HG03103 (cell line): ENCODE data around the gene DNMT3A.

Source experiments
- ATAC-seq: cut with Tn5 transposase; IDR thresholded peaks from one replicate; pipeline ENCODE4 v1.9.1; 2021; ENCODE audit warnings: low read depth; ENCODE audit not compliant: unreplicated experiment

The DNMT3A gene

DNA sequence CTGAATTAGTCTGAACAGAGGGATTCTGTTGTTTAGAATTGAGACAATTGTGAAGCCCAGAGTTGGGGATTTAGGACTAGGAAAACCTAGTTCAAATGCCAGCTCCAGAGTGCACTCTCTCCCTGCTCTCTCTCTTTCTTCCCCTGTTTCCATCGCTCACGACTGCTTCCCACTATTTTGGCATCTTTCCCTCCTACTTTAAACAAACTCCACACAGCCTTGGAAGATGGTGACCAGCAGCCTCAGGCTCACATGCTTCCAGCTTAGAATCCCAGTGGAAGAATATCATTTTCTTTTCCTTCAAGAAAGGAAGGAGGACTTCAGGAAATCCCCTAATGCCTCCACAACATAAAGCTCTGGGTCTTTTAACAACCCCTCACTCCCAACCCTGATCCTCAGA lies 6.1 kb upstream of the DNMT3A start:
- ATAC-seq: no peak

DNA sequence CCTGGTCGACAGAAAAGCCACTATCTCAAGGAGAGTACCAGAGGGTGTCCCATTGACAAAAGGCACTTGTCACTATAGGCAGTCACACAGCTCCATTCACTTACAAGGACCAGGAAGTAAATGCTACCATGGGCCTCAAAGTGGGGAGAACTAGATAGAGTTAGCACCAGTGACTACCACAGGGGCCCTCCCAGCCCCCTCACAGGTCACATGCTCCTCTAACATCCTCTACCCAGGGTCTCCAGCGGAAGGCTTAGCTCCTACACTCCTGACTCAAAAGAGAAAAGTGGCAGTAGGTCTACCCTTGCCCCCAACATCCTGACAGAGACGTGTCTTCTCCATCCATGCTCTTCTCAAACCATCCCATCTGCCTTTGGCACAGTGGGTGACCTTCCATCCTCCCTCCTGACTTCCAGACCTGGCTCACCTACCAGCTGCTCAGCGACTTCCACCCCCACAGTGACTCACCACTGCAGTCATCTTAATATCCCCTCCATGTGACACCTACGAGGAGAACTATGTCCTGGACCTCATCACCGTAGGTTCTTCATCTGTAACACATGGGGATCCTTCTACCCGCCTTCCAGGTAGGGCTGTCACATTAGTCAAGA lies 5.6 kb upstream of the DNMT3A start:
- ATAC-seq: no peak

DNA sequence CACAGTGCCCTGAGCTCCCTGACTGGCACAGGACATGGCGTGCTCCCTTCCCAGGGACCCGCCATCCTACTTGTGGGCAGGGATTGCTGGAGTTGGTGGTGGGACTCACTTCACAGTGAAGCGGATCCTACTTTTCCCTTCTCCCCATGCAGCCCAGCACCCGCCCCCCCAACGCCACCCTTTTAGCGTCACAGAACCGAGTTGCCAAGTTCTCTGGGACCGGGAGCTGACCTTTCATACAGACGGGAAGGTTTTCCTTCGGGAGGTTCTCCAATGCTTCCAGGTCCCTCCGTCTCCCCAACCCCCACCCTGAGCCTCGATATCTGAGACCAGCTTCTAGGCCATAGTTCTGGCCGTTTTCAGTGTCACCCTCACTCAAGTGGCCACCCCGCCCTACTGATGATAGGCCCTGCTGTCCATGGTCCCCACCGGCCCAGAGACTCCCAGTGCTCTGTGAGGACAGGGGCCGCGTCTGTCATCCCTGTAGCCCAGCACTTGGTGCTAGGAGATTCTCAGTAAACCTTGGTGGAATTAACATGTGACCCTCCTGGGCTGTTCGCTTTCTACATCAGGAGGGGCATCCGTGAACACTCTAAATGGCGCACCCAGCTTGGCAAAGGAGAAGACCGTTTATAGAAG lies 1.6 kb upstream of the DNMT3A start:
- ATAC-seq: no peak

DNA sequence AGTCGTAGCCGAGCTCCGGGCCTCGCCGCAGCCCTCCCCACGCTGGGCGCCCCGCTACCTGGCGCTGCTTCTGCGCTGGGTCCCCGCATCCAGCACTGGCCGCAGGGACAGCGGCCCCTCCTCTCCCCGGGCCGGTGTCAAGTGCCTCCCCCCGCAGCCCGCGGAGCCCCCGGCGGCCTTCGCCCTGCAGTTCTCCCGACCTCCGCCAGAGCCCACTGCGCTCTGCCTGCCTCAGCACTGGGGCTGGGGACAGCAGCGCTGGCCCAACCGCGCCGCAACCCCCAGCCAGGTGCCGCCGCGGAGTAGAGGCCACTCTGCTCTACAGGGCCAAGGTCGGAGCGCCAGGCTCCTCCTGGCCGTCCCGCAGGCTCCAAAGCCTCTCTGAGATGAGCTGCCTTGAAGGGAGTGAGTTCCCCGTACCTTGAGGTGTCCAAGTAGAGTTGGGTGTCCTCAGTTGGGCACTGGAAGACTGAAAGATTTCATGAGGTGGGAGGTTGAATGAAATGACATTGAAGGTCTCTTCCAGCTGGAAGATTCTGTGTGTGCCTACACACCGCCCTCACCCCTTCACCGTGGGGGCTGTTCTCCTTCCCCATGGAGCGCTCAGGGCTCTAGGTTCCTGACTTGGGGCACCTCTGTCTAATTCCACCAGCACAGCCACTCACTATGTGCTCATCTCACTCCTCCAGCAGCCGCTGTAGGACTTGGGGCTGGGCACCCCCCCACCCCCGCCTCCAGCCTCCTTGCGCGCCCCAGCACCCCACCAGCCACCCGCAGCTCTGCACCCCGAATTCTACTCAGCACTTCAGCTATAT lies 854 bp upstream of the DNMT3A start:
- peak; percentile 65 for ATAC-seq

DNA sequence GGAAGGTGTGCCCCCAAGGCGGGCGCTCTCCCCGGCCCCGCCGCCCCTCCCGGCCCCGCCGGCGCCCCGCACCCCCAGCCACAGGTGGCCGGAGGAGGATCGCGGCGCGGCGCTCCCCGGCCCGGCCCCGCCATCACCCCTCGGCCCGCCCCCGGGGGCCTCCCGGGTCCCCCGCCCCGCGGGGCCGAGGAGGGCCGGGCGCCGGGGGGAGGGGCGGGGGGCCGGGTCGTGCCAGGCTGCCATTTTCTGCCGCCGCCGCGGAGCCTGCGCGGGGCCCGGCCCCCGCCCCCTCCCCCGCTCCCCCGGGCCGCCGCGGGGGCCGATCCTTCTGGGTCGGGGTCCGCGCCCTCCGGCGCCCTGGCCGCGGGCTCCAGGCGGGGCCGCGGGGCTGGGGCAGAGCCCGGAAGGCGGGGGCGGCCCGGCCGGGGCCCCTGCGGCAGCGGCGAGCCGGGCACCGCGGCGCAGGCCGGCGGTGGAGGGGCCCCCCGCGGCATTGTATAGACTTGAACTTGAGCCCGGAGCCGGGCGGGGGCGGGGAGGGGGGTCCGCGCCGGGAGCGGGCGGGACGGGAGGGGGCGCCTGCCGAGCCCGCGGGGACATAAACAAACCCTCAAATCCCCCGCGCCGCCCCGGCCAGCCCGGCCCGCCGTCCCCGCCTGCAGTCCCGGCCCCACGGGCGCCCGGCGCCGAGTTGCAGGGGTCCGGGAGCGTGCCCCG lies 556 bp downstream of the DNMT3A start:
- ATAC-seq: peak; percentile 13

DNA sequence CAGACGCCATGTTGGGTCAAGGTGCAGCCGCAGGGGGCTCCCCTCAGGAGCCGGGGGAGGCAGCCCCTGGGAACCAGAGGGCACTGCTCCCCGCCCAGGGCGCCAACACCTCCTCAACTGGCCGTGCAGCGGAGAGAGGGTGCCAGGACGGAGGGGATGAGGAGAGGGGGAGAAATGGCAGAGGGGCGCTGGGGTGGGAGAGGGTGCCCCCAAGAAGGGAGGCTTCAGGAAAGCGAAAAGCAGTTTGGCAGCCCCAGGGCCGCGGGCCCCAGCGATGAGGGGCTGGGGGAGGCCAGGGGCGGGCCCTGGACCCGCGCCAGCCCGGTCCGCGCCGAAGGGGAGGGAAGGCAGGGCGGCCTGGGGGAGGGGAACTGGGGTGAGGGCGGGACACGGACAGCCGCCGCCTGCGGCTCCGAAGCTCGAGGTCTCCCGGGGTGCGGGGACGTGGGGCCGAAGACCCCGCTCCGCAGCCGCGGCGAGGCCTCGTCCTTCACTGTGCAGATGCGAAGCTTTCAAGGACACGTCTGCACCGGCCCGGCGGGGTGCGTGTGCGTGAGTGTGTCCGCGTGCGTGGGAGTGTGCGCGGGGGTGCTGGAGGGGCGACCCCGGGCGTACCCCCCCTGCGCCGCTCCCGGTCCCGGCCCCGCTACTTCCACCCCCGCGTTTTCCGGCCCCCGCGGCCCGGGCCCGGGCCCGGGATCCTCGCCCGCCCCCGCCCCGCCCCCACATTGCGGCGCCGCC lies 1.4 kb downstream of the DNMT3A start:
- ATAC-seq: no peak

DNA sequence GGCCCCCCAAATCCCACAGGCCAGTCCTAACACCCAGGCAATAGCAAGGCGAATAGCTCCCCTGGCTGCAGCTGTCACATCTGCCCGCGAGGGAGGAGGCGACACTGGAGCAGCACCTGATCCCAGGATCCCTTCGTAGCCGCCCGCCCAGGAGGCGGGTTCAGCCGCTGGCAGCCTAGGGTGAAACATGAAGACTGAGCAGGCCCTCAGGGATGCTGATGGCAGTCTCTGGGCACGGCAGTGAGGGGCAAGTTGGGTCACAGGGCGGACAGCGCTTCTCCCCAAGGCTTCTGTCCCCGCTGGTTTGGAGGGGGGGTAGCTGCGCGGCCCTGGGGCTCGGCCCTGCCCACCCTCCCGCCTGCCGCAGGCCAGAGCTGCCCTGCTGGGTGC lies 1.9 kb downstream of the DNMT3A start:
- no peak for ATAC-seq

DNA sequence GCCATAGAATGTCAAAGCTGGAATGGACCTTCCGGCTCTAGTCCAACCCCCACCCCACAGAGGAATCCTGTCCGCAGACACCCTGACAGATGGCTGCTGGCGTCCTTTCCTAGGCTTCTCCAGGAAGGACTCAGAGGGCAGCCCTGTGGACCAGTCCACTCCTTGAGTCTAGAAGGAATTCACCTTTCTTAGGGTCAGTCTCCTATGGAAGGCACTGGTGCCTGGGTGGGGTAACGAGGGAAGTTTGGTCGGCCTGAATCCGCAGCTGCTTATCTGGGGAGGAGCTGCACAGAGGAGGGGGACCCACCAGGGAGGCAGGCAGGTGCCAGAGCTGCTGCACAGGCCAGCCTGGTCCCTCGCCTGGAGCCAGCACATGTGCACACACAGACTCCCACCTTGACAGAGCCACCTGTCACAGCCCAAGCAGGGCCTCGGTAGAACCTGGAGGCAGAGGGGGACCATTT lies 2.5 kb downstream of the DNMT3A start:
- no peak for ATAC-seq

DNA sequence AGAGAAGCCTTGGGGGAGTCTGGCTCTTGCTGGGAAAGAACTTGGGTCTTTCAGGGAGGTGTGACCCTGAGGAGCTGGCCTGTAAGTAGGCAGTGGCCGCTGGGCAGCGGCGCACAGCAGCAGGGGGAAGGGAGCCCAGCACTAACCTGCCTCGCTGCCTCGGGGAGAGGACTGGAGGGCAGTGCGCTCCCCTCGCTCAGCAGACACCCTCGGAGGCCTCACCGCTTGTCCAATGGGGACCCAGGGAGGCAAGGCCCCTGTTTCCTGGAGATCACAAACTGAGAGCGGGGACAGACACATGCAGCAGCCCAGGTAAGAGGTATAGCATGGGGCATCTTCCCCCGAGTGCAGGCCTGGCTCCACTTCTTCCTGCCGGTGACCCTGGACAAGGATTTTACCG lies 3.3 kb downstream of the DNMT3A start:
- ATAC-seq: no peak

DNA sequence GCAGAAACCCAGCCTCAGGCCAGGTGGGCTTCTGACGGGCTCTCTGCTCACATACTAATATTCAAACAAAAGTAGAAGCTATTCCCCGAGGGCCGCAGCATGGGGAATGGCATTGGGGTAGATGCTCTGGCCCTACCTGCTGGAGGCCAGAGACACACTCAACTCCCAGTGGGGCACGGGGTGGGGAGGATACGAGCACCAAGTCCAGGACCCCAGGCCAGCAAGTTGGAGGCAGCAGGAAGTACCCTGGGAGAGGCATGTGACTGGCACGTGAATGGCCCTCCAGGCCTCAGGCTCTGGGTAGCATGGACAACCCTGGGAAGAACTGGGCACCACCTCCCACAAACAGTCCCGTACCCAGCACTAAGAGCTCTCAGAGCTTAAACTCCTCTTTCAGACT lies 3.8 kb downstream of the DNMT3A start:
- ATAC-seq: no peak

DNA sequence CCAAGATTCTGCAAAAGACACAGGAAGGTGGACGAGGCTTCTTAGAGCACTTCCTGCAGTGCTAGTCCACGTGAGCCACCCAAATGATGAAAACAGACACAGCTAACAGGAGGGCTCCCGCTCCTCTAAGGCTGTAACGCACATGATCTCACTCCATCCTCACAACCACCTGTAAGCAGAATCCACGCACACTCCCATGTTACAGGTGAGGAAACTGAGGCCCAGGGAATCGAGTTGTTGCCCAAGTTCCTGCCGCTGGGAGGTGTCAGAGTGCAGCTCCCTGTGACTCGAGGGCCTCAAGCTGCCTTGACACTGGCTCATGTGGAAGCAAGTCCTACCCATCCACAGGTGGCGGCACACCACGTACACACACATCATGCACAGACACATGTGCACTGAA lies 4.4 kb downstream of the DNMT3A start:
- ATAC-seq: no peak

DNA sequence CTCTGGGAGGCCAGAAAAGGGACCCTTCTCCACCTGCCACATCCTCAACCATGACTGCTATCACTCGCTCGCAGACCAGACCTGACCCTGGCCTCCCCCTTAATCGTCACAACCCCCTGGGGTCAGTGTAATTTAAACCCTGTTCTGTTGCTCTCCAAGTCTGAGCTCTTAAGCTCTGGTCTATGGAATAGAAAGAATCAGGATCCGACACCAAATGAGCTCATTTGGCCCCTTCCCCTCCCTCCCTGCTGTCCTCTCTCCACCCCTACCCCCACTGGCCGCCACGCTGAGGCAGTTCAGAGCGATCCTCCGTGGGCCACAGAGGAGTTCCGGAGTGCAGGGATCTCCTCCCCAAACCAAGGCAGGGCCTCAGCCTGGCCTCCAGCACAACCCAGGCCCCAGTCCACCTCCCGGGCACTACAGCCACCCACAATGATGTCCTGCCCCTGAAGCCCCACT lies 5.3 kb downstream of the DNMT3A start:
- ATAC-seq: no peak

DNA sequence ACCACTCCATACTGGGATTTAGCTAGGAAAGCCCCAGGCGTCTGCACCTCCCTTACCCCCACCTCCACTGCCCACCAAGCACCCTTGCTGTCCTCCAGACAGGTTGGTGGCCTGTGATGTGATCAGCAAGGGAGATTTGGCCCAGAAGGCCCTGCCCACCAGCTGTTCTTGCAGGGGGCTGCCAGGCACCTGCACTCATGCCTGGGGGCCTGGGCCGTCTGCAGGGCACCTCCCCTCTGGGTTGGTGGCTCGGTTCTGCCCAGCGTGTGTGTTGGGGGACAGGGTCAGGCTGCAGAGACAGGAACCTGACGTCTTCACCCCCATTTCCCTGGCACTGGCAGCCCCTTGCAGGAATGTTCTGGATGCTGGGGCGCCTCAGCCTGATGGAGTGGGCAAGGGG lies 5.8 kb downstream of the DNMT3A start:
- ATAC-seq: no peak

DNA sequence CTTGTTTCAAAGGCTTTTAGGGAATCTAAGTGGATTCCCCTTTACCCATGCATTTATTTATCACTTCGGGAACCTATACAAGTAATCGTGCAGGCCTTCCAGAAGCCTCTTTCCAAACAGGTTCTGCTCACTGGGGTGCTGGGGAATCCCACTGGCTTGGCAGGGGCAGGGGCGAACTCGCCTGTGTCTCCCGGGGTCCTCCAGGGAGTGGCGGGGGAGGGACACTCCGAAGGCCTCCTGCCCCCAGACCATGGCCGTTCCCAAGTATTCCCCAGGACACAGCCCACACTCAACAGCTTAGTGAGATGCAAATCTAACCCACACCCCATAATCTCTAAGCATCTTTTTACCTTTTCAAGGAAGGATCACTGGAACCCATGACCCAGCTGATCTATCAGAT lies 6.5 kb downstream of the DNMT3A start:
- ATAC-seq: no peak

DNA sequence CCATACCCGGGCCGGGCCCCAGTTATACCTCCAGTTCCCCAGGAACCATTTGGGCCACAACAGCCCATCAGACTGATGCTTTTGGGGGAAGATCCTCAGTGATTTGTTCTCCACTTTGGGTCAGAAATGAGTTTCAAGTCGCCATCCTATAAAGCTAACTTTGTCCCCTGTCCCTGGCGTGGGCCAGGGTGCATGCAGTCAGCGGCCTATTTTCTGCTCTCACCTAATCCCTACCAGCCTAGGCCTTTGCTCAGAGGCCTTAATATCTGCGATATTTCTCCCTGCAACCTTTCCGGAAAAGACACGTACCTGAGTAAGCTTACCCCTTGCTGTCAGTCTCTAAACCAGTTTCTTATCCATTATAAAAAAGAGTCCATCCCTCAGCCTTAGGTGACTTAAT lies 7.2 kb downstream of the DNMT3A start:
- no peak for ATAC-seq

DNA sequence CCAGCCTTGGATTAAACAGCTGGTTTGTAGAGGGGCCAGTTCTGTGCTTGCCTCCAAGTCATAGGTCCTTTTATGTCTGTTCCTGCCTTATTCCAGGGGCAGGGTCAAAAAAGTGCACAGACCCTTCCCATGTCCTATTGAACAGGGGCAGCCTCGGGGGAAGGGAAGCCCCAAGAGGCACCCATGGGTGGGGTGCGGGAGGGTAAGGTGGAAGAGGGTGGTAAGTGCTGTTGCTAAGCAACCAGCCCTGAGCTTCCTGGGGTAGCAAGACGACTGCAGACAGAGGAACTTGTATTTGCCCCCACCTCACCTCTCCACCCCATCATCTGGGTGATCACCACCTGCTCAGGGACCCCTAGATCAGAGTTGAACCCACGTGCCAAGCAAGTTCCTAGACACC lies 7.7 kb downstream of the DNMT3A start:
- no peak for ATAC-seq

DNA sequence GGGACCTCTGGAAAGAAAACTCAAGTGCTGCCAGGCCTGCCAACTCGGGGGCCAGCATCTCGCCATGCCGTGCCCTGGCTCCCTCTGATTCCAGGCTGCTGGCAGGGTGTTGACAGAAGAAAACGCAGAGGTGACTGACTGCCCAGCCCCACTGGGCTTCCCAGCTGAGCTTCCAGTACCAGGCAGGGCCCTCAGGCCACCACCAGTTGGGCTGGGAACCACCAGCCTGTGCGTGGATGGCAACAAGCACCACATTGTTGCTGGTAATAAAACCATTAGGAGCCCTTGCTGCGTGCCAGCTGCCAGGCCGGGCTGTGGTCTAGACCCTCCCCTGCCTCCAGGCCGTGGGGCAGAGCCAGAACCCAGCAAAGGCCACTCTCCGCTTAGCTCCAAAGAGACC lies 9.2 kb downstream of the DNMT3A start:
- no peak for ATAC-seq

DNA sequence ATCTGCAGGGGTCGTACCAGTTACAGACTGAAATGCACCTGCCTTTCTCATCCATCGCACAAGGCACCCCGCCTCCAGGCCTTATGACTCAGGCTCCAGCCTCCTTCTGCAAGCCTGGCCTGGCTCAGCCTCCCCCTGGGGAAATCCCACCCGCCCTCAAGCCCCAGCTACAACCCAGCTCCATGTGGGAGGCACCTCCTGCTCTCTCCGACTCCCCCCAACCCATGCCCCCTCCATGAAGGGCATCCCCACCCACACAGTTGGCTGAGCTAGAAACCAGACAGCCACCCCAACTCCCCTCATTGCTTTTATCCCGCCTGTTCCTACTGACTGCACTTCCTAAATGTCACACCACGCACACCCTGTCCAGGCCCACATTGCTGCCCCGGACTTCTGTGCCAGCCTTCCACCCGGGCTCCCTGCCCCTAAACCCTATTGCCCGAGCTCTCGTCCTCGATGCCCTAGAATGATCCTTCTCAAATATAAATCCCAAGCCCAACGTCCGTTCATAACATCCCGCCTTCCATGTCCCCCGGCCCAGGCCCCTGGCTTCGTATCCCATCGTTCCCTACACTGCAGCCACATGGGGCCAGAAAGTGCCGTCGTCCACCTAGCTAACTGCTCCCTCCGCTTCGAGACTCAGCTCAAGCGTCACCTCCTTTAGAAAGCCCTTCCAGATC lies 9.9 kb downstream of the DNMT3A start:
- no peak for ATAC-seq

DNA sequence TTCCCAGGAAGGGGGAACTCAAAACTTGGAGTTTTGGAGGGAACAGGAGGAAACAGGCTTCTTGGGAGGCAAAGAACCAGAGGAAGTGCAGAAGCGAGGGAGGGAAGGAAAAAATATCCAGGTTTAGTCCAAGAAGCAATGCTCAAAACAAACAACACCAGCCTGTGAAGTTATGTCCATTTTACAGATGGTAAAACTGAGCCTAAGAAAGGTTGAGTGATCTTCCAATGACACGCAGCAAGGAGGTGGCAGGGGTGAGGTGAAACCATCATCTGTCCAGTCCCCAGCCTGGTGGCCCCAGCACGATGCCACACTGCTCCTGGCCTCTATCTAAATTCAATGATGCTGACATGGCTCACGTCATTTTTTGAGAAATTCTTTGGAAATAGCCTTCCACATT lies 10.8 kb downstream of the DNMT3A start:
- no peak for ATAC-seq

DNA sequence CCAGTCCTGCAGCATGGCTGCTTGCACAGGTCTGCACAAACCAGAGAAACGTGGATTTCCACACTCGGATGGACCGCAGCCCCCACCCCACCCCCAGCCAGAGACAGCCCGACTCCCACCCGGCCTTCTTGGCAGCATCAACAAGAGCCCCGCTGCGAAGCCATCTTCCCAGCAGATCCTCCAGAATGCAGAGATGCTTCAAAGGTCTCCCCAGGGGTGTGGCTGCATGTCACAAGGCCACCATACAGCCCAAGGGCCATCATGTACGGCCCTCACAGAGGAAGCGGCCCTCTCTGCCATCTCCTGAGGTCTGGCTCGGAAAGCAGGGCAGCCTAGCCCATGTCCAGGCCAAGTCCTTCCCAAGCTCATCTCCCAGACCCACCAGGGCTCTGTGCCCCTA lies 11.5 kb downstream of the DNMT3A start:
- no peak for ATAC-seq
